ENCODE results near the gene CHCT1.
"Not testable (repeated sequence)": the region's sequence is repeated elsewhere in the genome, so short reads cannot be mapped to it uniquely, and the experiment has no call there.

The CHCT1 gene

DNA sequence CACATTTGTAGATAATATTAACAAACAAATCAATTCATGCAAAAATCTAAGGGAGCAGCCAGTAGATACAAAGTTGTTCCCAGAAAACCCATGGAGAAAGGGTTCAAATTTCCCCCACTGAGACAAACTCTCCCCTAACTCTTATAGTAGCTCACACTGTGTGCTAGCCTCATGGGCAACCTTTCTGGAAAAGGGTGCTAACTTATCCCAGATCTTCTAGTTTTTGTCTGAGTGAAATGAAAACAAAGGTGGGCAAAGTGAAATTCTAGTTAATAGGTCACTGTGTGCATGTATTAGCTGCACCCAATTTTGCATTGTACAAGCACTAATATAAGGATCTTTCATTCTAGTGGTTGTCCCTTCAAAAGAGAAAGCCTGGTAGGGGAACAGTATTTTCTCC, 20.5 kb upstream of the CHCT1 start:
- no peak for DNase-seq

GRCh38 chr17:60403523-60403810, 18.8 kb upstream of the CHCT1 start:
- DNase-seq: no peak

DNA sequence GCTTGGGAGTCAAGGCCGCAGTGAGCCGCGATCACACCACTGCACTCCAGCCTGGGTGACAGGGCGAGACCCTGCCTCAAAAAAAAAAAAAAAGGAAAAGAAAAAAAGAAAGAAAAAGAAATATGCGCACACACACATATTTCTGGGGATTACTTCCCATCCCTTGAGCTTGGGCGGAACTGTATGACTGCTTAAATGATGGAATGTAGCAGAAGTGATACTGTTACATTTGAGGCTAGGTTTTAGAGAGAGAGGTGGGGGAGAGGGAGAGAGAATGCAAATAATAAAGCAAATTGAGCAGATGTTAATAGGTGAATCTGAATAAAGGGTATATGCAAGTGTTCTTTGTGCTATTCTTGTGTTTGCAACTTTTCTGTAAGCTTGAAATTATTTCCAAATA, 18.3 kb upstream of the CHCT1 start:
- no peak for DNase-seq

- no peak for DNase-seq
These were observed 15.4 kb upstream of the CHCT1 start for GRCh38 chr17:60406887-60407286.

DNA sequence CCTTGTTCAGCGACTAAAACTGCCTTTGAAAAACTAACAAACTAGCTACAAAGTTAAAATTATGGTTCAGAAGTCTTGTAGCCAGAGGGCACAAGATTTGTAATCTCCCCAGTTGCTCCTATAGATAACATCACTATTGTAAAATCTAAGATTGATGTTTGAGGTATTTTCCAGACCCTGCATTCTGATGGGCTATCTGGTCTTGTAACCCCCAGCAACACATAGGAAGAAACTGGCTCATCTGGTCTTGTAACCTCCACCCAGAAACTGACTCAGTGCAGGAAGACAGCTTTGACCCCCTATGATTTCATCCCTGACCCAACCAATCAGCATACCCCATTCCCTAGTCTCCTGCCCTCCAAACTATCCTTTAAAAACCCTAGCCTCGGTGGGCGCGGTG, 12.3 kb upstream of the CHCT1 start:
- no peak for DNase-seq

GRCh38 chr17:60412701-60413100, 9.6 kb upstream of the CHCT1 start:
- DNase-seq: no peak

GRCh38 chr17:60415146-60415545, 7.1 kb upstream of the CHCT1 start:
- DNase-seq: no peak

DNA sequence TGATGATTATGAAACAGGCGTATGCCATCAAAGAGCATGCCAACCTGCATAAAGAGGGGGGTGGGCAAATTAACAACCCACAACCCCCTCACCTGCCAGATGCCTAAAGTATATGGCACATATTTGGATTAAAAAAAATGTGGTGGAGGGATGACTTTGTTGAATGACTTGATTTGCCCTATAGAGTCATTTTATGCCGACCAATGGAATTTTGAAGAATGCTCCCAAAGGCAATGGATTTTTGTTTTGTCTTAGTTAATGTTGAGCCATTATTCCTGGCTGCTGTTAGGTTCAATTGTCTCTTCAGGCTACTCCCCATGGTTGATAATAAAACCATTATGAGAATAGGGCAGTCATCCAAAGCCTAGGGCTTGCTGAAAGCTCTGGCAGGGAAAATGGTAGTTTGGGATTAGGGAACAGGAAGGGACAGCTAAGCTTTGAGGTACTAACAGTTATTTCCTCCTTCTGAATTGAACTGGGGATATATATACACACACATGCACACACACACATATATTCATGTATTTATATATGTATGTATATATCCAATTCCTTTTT, 5.8 kb upstream of the CHCT1 start:
- no peak for DNase-seq

DNA sequence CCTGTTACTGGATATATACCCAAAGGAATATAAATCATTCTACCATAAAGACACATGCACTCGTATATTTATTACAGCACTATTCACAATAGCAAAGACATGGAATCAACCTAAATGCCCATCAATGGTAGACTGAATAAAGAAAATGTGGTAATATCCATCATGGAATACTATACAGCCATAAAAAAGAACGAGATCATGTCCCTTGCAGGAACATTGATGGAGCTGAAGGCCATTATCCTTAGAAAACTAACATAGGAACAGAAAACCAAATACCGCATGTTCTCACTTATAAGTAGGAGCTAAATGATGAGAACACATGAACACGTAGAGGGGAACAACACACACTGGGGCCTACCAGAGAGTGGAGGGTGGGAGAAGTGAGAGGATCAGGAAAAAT, 3.3 kb upstream of the CHCT1 start:
- DNase-seq: not testable (repeated sequence)

GRCh38 chr17:60419875-60420274, 2.4 kb upstream of the CHCT1 start:
- not testable (repeated sequence) for DNase-seq

GRCh38 chr17:60421273-60422161, 772 bp upstream of the CHCT1 start:
- peak; percentile 78 for DNase-seq

DNA sequence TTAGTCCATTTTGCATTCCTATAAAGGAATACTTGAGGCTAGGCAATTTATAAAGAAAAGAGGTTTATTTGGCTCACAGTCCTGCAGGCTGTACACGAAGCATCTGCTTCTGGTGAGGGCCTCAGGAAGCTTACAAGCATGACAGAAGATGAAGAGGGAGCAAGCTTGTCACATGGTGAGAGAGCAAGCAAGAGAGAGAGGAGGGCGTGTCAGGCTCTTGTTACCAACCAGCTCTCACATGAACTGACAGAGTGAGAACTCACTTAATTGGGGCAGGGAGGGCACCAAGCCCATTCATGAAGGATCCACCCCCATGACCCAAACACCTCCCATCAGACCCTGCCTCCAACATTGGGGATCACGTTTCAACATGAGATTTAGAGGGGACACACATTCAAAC, 1.6 kb downstream of the CHCT1 start:
- no peak for DNase-seq

DNA sequence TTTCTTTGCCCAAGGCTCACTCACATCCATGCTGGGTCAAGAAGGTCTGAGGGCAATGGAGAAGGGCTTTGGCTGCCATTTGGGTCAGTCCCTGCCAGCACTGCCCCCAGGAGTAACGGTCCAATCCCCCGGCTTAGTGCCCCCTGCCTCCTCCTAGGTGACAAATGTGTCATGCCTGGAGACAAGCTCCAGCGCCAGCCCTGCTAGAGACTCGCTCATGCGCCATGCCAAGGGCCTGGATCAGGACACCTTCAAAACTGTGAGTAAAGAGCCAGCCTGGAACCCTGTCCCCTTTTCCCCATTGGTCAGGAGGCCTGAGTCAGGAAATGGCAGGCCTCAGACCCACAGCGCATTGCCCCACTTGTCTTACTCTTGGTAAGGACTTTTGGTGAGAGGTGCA, 3.3 kb downstream of the CHCT1 start:
- DNase-seq: no peak

GRCh38 chr17:60426596-60426995, 4.3 kb downstream of the CHCT1 start:
- DNase-seq: no peak

- DNase-seq: not testable (repeated sequence)
These were observed 6.2 kb downstream of the CHCT1 start for GRCh38 chr17:60428491-60428890.

GRCh38 chr17:60430561-60430960, 8.3 kb downstream of the CHCT1 start:
- not testable (repeated sequence) for DNase-seq

DNA sequence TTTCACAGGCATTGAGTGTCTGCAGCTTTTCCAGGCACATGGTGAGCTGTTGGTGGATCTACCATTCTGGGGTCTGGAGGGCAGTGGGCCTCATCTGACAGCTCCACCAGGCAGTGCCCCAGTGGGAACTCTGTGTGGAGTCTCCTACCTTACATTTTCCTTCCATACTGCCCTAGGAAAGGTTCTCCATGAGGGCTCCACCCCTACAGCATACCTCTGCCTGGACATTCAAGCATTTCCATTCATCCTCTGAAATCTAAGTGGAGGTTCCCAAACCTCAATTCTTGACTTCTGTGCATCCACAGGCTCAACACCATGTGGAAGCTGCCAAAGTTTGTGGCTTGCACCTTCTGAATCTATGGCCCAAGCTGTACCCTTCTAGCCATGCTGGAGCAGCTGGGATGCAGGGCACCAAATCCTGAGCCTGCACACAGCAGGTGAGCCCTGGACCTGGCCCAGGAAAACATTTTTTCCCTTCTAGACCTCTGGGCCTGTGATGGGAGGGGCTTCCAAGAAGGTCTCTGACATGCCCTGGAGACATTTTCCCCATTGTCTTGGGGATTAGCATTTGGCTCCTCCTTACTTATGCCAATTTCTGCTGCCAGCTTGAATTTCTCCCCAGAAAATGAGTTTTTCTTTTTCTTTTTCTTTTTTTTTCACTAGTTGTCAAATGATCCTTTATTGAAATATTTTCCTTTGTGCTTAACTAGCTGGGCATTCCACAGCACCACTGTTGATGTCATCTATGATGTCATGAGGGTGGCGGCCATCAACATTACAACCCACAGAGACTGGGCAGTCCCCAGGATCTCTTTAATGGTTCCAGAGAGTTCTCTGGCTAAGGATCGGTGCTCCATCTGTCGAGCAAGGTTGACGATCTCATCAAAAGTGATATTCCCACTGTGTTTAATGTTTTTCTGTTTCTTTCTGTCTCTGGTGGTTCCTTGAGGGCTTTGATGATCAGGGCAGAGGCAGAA, 11.0 kb downstream of the CHCT1 start:
- not testable (repeated sequence) for DNase-seq

- peak; percentile 64 for DNase-seq
These were observed 13.2 kb downstream of the CHCT1 start for GRCh38 chr17:60435244-60436167.

DNA sequence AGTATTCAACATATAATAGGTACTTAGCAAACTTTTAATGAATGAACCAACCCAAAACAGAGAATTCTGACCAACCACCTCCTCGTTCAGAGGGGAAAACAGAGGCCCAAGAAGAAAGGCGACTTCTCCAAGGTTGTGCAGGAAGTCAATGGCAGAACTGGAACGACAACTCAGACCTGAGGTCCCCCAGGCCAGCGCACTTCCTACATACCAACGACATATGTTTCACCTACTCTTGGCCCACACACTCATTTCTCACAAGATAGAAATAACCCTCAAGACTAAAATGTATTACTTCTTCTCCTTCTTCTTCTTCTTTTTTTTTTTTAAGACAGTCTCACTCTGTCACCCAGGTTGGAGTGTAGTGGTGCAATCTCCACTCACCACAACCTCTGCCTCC, 14.4 kb downstream of the CHCT1 start:
- no peak for DNase-seq

DNA sequence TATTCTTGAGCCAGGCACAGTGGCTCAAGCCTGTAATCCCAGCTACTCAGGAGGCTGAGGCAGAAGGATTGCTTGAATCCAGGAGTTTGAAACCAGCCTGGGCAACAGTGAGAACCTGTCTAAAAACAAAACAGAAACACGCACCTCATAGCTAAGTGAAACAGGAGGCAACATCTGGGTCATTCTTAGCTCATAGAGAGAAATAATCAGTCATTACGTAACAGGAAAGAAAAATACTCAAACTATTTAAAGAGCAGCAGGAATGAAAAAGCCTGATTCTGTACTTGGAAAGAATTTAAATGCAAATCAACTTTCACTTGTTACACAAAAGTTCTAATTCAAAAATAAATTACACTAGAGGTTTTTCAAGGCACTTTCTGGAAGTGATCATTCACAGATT, 17.2 kb downstream of the CHCT1 start:
- no peak for DNase-seq

- DNase-seq: no peak
These were observed 20.2 kb downstream of the CHCT1 start for GRCh38 chr17:60442271-60443173.

All from CD4-positive, alpha-beta T cell treated with Interleukin-6 for 4 hours (primary cell).